ENCODE results near the gene RUNX2. TPM values are rescaled to one million over a fixed set of nuclear protein-coding genes. Genes with fewer than 3 reads are reported as not detected.

The RUNX2 gene
- total RNA-seq, 1 donor from 2014 or later = 0.09 TPM

GRCh38 chr6:45514454-45515230, 186.5 kb downstream of the RUNX2 start:
- Histone ChIP-seq H3K27me3 (no peaks in the 10 kb centered on the region), H3F3A (ENCODE audit: low read depth) (peaks cover 23% of the 10 kb centered on the region), H3K36me3 (no peaks in the 10 kb centered on the region), H4K20me1 (ENCODE audit: low read depth) (no peaks in the 10 kb centered on the region), H3K79me2 (ENCODE audit: low read depth) (no peaks in the 10 kb centered on the region), H3K9ac (no peak overlapping the region), H3K4me2 (no peak overlapping the region), H3K9me3 (ENCODE audit: low read depth) (no peaks in the 10 kb centered on the region), H3K27ac (no peak overlapping the region), H2AFZ (replicated peaks) (no peak overlapping the region), H3K4me3 (no peak overlapping the region), H3K4me1 (peaks cover 30% of the 10 kb centered on the region)
- H3K4me1 Mint-ChIP-seq = peaks cover 26% of the 10 kb centered on the region
- no peak for DNase-seq (ENCODE audit: low spot score)
- TF ChIP-seq EZH2phosphoT487 (IDR thresholded peaks at IDR 0.05) (no peak), CTCF (IDR thresholded peaks at IDR 0.05) (no peak), EZH2 (IDR thresholded peaks at IDR 0.05) (no peak)
- H3K27me3 Mint-ChIP-seq (ENCODE audit: insufficient read depth, low read depth) = no peaks in the 10 kb centered on the region
- H3K36me3 Mint-ChIP-seq = no peaks in the 10 kb centered on the region
- H3K4me3 Mint-ChIP-seq = no peak overlapping the region
- no peak overlapping the region for H3K27ac Mint-ChIP-seq
- H3K9me3 Mint-ChIP-seq = no peaks in the 10 kb centered on the region

- no peaks in the 10 kb centered on the region for H3K79me2 ChIP-seq (ENCODE audit: low read depth)
- Mint-ChIP-seq H3K27me3 (ENCODE audit: insufficient read depth, low read depth) (peaks cover 4% of the 10 kb centered on the region), H3K36me3 (no peaks in the 10 kb centered on the region), H3K4me1 (peaks cover 19% of the 10 kb centered on the region), H3K27ac (no peak overlapping the region), H3K4me3 (no peak overlapping the region), H3K9me3 (no peaks in the 10 kb centered on the region)
- peaks cover 21% of the 10 kb centered on the region for H3K4me1 ChIP-seq
- TF ChIP-seq EZH2phosphoT487 (IDR thresholded peaks at IDR 0.05) = no peak
- TF ChIP-seq EZH2 (IDR thresholded peaks at IDR 0.05) = no peak
- no peak for TF ChIP-seq CTCF (IDR thresholded peaks at IDR 0.05)
- no peaks in the 10 kb centered on the region for H4K20me1 ChIP-seq (ENCODE audit: low read depth)
- no peaks in the 10 kb centered on the region for H3K27me3 ChIP-seq
- no peak overlapping the region for H3K9ac ChIP-seq
- no peak overlapping the region for H3K27ac ChIP-seq
- H3F3A ChIP-seq (ENCODE audit: low read depth) = peaks cover 12% of the 10 kb centered on the region
- H3K4me3 ChIP-seq = no peak overlapping the region
- H3K4me2 ChIP-seq = no peak overlapping the region
- no peak overlapping the region for H2AFZ ChIP-seq (replicated peaks)
- no peaks in the 10 kb centered on the region for H3K36me3 ChIP-seq
- DNase-seq (ENCODE audit: low spot score) = no peak
- H3K9me3 ChIP-seq (ENCODE audit: low read depth) = no peaks in the 10 kb centered on the region
These were observed 190.0 kb downstream of the RUNX2 start for GRCh38 chr6:45518013-45518720.

- no peak overlapping the region for H3K27ac Mint-ChIP-seq
- H3K4me2 ChIP-seq = no peak overlapping the region
- peaks cover 5% of the 10 kb centered on the region for H3K4me1 ChIP-seq
These were observed 193.1 kb downstream of the RUNX2 start for GRCh38 chr6:45521226-45521625.

More at GRCh38 chr6:45521226-45521625, 193.1 kb downstream of the RUNX2 start:
- H3K9me3 ChIP-seq (ENCODE audit: low read depth) = no peaks in the 10 kb centered on the region
- H3K79me2 ChIP-seq (ENCODE audit: low read depth) = no peaks in the 10 kb centered on the region
- no peak overlapping the region for H3K4me3 Mint-ChIP-seq
- H2AFZ ChIP-seq (replicated peaks) = no peak overlapping the region
- no peaks in the 10 kb centered on the region for H3K27me3 ChIP-seq
- no peak for DNase-seq (ENCODE audit: low spot score)
- no peaks in the 10 kb centered on the region for H3K36me3 Mint-ChIP-seq
- H3K36me3 ChIP-seq = no peaks in the 10 kb centered on the region
- peaks cover 6% of the 10 kb centered on the region for H3K4me1 Mint-ChIP-seq
- H3K27ac ChIP-seq = no peak overlapping the region
- no peak overlapping the region for H3K4me3 ChIP-seq
- TF ChIP-seq EZH2phosphoT487 (IDR thresholded peaks at IDR 0.05) (no peak), EZH2 (IDR thresholded peaks at IDR 0.05) (no peak), CTCF (IDR thresholded peaks at IDR 0.05) (no peak)
- no peaks in the 10 kb centered on the region for H3K9me3 Mint-ChIP-seq
- no peak overlapping the region for H3K9ac ChIP-seq
- H4K20me1 ChIP-seq (ENCODE audit: low read depth) = no peaks in the 10 kb centered on the region
- H3F3A ChIP-seq (ENCODE audit: low read depth) = no peaks in the 10 kb centered on the region
- H3K27me3 Mint-ChIP-seq (ENCODE audit: insufficient read depth, low read depth) = peaks cover 6% of the 10 kb centered on the region
